GM18867 (cell line): ENCODE results near the gene UBXN2A.
A peak's percentile ranks its signal among the peaks of the same experiment; 100 is the strongest.
"Not testable (repeated sequence)": the region's sequence is repeated elsewhere in the genome, so short reads cannot be mapped to it uniquely, and the experiment has no call there.

Source experiments
- ATAC-seq: cut with Tn5 transposase; IDR thresholded peaks from one replicate; pipeline ENCODE4 v1.9.1; 2021; ENCODE audit warnings: mild to moderate bottlenecking, moderate library complexity; ENCODE audit not compliant: unreplicated experiment

The UBXN2A gene

DNA sequence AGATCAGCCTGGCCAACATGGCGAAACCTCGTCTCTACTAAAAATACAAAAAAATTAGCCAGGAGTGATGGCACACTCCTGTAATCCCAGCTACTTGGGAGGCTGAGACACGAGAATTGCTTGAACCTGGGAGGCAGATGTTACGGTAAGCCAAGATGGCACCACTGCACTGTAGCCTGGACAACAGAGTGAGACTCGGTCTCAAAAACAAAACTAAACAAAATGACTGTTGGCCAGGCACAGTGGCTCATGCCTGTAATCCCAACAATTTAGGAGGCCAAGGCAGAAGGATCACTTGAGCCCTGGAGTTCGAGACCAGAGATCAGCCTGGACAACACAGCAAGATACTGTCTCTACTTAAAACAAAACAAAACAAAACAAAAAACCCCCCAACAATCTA is 102.9 kb downstream of the UBXN2A start:
- not testable (repeated sequence) for ATAC-seq

DNA sequence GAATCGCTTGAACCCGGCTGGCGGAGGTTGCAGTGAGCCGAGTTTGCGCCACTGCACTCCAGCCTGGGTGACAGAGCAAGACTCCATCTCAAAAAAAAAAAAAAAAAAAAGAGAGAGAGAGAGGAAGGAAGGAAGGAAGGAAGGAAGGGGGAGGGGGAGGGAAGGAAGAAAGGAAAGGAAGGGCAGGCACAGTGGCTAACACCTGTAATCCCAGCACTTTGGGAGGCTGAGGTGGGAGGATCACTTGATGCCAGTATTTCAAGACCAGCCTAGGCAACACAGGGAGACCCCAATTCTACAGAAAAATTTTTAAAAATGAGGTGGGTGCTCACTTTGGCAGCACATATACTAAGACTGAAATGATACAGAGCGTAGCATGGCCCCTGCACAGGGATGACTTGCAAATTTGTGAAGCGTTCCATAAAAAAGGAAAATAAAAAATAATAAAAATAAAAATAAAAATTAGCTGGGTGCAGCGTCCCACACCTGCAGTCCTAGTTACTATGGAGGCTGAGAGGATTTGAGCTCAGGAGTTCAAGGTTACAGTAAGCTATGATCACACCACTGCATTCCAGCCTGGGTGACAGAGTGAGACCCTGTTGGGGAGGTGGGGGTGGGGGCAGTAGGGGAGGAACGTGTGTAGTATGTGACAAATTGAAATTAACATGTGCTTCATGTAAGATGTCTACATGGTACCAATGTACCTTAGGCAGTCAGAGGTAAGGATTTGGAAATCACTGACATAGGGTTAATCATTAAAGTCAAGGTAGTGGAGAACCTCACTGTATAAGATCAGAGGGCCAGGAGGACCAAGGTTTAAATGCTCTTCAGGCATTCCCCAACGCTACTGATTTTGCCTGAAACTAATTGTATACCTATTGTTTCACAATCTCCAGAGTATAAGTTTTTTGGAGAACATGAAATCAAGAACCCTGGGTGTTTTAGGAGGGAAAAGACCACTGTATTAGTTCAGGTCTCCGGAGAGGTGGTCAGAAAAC is 105.5 kb downstream of the UBXN2A start:
- ATAC-seq: no peak

DNA sequence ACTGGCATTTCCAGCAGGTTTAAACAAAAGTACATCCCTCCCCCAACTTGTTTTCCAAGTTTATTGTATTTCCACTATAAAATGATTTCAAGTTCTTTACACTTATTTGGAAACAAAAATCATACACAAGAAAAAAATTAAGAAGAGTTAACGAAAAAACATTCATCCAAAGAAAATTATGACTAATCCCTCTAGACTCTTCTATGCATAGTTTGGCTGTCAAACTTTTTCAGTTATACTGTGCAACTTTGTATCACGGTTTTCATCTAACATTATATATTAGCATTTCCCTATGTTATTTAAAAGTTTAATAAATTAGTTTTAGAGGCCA is 106.3 kb downstream of the UBXN2A start:
- no peak for ATAC-seq

DNA sequence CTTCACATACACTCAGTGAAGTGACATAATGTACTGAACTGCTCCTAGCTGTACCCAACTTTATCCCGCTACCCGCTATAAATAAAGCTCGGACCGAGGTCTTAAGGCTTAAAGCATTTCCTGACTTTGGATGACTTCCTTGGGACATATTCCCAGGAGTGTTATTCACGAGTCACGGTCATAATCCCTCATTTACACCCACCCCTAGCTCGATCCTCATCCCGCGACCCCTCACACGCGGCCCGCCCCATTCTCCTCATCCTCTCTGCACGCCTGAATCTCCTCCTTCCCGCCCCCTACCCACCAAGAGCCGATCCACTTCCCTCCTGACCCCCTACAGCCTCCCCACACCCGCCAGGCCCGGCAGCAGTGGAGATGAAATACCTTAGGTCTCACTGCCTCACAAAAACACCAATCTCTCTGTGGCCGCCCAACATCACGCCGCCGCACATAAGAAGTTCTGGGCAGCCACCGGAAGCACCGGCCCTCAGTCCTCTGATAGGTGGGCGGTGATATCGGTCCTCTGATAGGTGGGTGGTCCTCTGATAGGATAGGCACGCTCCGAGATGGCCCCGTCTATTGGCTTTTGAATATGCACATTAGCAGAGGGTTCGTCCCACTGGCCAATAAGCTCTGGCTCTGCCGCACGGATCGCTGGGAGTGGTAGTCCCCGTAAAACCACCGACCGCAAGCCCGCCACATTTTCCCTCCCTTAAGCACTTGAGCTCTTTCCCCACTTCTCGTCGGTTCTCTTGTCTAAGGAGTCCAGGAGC is 106.9 kb downstream of the UBXN2A start, which contains the start of gene WDCP:
Gene WDCP (minus strand): TSS at position 462 of the 773 bp plus-strand sequence. CDS start 7,897 bp downstream, outside the sequence.
- peak; percentile 99 for ATAC-seq

DNA sequence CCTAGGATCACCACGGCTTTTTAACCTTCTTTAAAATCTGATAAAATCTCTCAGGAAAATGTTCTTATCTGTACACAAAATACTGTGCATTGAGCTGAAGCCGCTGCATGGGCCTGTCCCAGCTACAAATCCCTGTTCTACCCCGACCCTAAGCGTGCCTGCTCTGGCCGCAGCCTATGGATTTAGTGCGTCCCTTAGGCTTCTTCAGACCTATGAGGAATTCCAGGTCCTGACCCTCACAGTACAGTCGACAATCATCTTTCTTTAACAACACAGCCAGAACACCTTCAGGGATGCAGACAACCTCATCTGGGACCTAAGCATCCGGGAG is 107.4 kb downstream of the UBXN2A start:
- no peak for ATAC-seq

DNA sequence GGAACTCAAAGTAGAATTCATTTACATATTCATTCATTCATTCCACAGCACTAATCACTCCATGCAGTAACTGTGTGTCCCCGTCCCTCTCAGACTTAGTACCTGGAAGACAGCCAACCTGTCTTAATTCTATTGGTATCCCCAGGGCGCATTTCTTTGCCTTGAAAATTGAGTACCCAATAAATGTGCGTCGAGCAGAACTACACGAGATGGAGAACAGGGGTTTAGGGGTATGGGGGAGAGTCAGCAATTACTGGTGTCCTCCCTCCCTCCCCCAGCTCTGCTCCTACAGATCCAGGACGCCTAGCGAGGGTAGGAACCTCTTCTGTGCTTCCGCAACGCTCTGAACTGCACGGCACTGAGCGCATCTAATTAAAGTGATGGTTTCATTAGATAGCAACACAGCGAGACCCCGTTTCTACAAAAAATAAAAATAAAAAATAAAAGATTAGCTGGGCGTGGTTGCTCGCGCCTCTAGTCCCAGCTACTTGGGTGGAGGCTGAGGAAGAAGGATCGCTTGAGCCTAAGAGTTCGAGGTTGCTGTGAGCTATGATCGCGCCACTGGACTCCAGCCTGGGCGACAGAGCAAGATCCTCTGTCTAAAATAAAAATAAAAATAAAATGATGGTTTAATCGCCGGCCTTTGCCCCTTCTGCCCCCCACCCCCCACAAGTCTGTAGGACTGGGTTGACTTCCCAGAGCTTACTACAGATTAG is 108.7 kb downstream of the UBXN2A start:
- ATAC-seq: no peak

GRCh38 chr2:24049485-24050021 is 109.3 kb downstream of the UBXN2A start, which contains the start of gene FKBP1B:
TSS of gene FKBP1B (plus strand) at chr2:24049741. CDS start at chr2:24049850, 109 bp downstream.
- ATAC-seq: no peak

- ATAC-seq: no peak
These were observed 110.0 kb downstream of the UBXN2A start for GRCh38 chr2:24050041-24050979.

- no peak for ATAC-seq
These were observed 111.6 kb downstream of the UBXN2A start for GRCh38 chr2:24051833-24052232.

GRCh38 chr2:24052951-24053350 is 112.7 kb downstream of the UBXN2A start:
- ATAC-seq: no peak
